CD4-positive, CD25-positive, alpha-beta regulatory T cell (primary cell): ENCODE results near the gene DOCK8. TPM values are rescaled to one million over a fixed set of nuclear protein-coding genes. Genes with fewer than 3 reads are reported as not detected.

ENCODE experiments used
- ATAC-seq, 2 donors: fragments of 150-1000 bp; cut with Tn5 transposase; one replicate each; pipeline ENCODE4 v1.10.0; 2021; ENCODE audit warnings: low read depth in 2 of 2, moderate number of reproducible peaks in 2 of 2, moderate library complexity in 1 of 2
- DNase-seq, 3 donors: peaks; one replicate each; pipeline versions ENCODE4 v3.0.0 to v3.0.0-alpha.2; 2012 to 2022; ENCODE audit warnings: mixed read lengths in 1 of 3
- H3K27ac ChIP-seq: one replicate; pipeline ENCODE4 v1.7.0; 2013; ENCODE audit warnings: mild to moderate bottlenecking, low read length; ENCODE audit not compliant: insufficient read depth, poor library complexity, severe bottlenecking
- H3K27me3 ChIP-seq: one replicate; pipeline ENCODE4 v1.7.0; 2013; ENCODE audit warnings: low read length; ENCODE audit not compliant: control insufficient read depth, insufficient read depth
- H3K36me3 ChIP-seq: one replicate; pipeline ENCODE4 v1.7.0; 2013; ENCODE audit warnings: mild to moderate bottlenecking, low read length, moderate library complexity; ENCODE audit not compliant: control insufficient read depth, insufficient read depth
- H3K4me1 ChIP-seq: 2 replicates; pipeline ENCODE4 v1.7.0; 2013; ENCODE audit warnings: mild to moderate bottlenecking, low read length; ENCODE audit not compliant: insufficient read depth, control insufficient read depth, poor library complexity, severe bottlenecking
- H3K4me3 ChIP-seq: one replicate; pipeline ENCODE4 v1.7.0; 2013; ENCODE audit warnings: low read depth, mild to moderate bottlenecking, low read length, moderate library complexity
- H3K9me3 ChIP-seq, 2 experiments: 1 replicate in 1 of 2; 2 replicates in 1 of 2; pipeline ENCODE4 v1.7.0; 2013; ENCODE audit warnings: low read length in 2 of 2, mild to moderate bottlenecking in 1 of 2, moderate library complexity in 1 of 2; ENCODE audit not compliant: control insufficient read depth in 2 of 2
- H3K27ac Mint-ChIP-seq, 3 donors: one replicate each; pipeline ENCODE4 v1.8.0; 2020 to 2022; ENCODE audit warnings: mild to moderate bottlenecking in 3 of 3, mixed read lengths in 3 of 3, moderate library complexity in 2 of 3
- H3K27me3 Mint-ChIP-seq: one replicate; pipeline ENCODE4 v1.8.0; 2022; ENCODE audit warnings: mild to moderate bottlenecking, mixed read lengths
- H3K36me3 Mint-ChIP-seq: one replicate; pipeline ENCODE4 v1.8.0; 2020; ENCODE audit warnings: mixed read lengths
- H3K4me1 Mint-ChIP-seq, 4 donors: one replicate each; pipeline ENCODE4 v1.8.0; 2020 to 2022; ENCODE audit warnings: mixed read lengths in 4 of 4, mild to moderate bottlenecking in 1 of 4
- H3K4me3 Mint-ChIP-seq, 4 donors: one replicate each; pipeline ENCODE4 v1.8.0; 2020 to 2022; ENCODE audit warnings: mild to moderate bottlenecking in 4 of 4, mixed read lengths in 4 of 4, moderate library complexity in 3 of 4
- H3K9me3 Mint-ChIP-seq, 7 donors: one replicate each; pipeline ENCODE4 v1.8.0; 2020 to 2022; ENCODE audit warnings: mixed read lengths in 7 of 7, mild to moderate bottlenecking in 3 of 7, moderate library complexity in 2 of 7
- polyA plus RNA-seq, 4 donors: library from polyadenylated mRNA; unstranded; fragments of 300-500 nt; fragmentation: Illumina TruSeq; gene quantifications; one replicate each; pipeline ENCODE4 v1.2.3, GENCODE V29; 2021
- total RNA-seq: library from RNA; stranded (reverse); gene quantifications from one replicate; pipeline ENCODE4 v1.2.3, GENCODE V29; 2022

DOCK8 gene
- total and polyA plus RNA-seq, 5 donors from 2014 or later, result 51.8 to 219 (median 54.4) TPM

GRCh38 chr9:304106-304505 lies 89.4 kb downstream of the DOCK8 start:
- H3K36me3 Mint-ChIP-seq, result peaks cover 51% of the 10 kb centered on the region
- peaks cover 74% of the 10 kb centered on the region for H3K36me3 ChIP-seq

DNA sequence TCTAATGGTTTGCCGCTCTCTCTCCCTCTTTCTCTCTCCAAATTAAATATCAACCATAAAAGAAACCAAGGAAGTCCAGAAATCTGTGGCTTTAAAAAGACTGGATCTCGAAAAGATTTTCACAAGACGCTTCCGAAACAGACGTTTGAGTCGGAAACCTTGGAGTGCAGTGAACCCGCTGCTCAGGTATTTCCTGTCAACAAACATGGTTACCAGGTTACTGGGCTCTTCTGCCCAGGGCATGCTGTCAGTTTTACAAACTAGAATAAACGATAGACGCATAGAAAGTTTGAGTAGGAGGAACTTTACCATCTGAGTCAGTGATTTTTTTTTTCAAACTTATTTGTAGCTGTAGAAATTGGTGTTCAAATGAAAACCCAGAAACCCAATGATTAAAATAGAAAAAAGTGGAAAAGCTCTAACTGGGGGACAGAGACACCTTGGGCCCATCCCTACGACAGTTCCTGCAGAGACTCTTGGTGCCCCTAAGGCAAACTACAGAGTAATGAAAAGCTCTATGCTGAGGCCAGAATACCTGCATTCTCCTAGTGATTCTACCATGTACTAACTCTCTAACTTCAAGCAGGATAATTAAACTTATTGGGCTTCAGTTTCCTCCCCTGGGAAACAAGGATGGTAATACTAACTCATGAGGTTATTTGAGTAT lies 90.0 kb downstream of the DOCK8 start:
- Histone ChIP-seq H3K36me3 (peaks cover 75% of the 10 kb centered on the region), H3K27ac (peak overlapping the region; percentile 74), H3K4me3 (peak overlapping the region; percentile 51), H3K27me3 (no peaks in the 10 kb centered on the region), H3K4me1 (no peaks in the 10 kb centered on the region), H3K9me3 (no peaks in the 10 kb centered on the region)
- ATAC-seq, result peak; percentile 47 to 72
- Mint-ChIP-seq H3K9me3 (no peaks in the 10 kb centered on the region), H3K36me3 (peaks cover 51% of the 10 kb centered on the region), H3K4me3 (peak overlapping the region in 3 of 4 donors; percentile 54 to 86 (median 83)), H3K4me1 (peaks cover 32 to 57% (median 37%) of the 10 kb centered on the region in 4 donors), H3K27me3 (no peaks in the 10 kb centered on the region), H3K27ac (peak overlapping the region; percentile 77 to 87 (median 83))
- DNase-seq, result peak in 1 of 3 donors; percentile 34

More at GRCh38 chr9:304106-304505, 89.4 kb downstream of the DOCK8 start:
- peak overlapping the region in 2 of 4 donors; percentile 83 to 86 for H3K4me3 Mint-ChIP-seq
- peaks cover 32 to 57% (median 37%) of the 10 kb centered on the region in 4 donors for H3K4me1 Mint-ChIP-seq
- H3K27ac ChIP-seq, result peak overlapping the region; percentile 74
- H3K4me3 ChIP-seq, result peak overlapping the region; percentile 51
- ATAC-seq (no peak), DNase-seq (no peak)
- H3K9me3 ChIP-seq, result no peaks in the 10 kb centered on the region
- no peaks in the 10 kb centered on the region for H3K27me3 ChIP-seq
- H3K9me3 Mint-ChIP-seq, result no peaks in the 10 kb centered on the region
- no peaks in the 10 kb centered on the region for H3K4me1 ChIP-seq
- no peaks in the 10 kb centered on the region for H3K27me3 Mint-ChIP-seq
- H3K27ac Mint-ChIP-seq, result peak overlapping the region; percentile 77 to 87 (median 83)

DNA sequence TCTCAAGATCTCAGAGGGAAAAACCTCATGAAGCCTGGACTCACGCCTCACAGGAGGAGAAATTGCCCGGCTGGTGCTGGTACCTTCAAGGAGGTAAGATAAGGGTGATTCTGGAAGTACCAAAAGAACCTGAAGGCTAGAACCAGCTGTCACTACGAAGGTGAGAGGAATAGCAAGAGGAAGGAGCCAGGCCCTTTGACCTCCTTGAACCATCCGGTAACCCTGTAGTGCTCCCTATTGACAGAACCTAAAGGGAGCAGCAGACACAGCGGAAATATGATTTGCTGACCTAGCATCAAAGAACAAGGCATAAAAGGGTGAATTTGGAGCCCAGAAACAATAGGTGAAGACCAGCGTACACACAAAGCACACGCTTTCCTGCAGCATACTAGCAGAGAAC lies 92.2 kb downstream of the DOCK8 start:
- peaks cover 65% of the 10 kb centered on the region for H3K36me3 ChIP-seq
- ATAC-seq (peak; percentile 68 to 79), DNase-seq (peak; percentile 27 to 63 (median 51))
- Mint-ChIP-seq H3K27ac (peak overlapping the region in 2 of 3 donors; percentile 25 to 78), H3K4me3 (no peak overlapping the region), H3K4me1 (peaks cover 18 to 42% (median 25%) of the 10 kb centered on the region in 4 donors), H3K27me3 (no peaks in the 10 kb centered on the region), H3K36me3 (peaks cover 34% of the 10 kb centered on the region), H3K9me3 (no peaks in the 10 kb centered on the region)
- H3K4me3 ChIP-seq, result no peak overlapping the region
- H3K27ac ChIP-seq, result no peak overlapping the region
- H3K9me3 ChIP-seq, result no peaks in the 10 kb centered on the region
- no peaks in the 10 kb centered on the region for H3K27me3 ChIP-seq
- H3K4me1 ChIP-seq, result no peaks in the 10 kb centered on the region

GRCh38 chr9:311841-312240 lies 97.2 kb downstream of the DOCK8 start:
- no peak overlapping the region for H3K4me3 ChIP-seq
- H3K9me3 ChIP-seq, result no peaks in the 10 kb centered on the region
- no peak for ATAC-seq
- no peak for DNase-seq
- Mint-ChIP-seq H3K36me3 (peaks cover 31% of the 10 kb centered on the region), H3K4me3 (no peak overlapping the region), H3K4me1 (peaks cover 2 to 14% (median 9%) of the 10 kb centered on the region in 4 donors), H3K9me3 (no peaks in the 10 kb centered on the region), H3K27ac (no peak overlapping the region), H3K27me3 (no peaks in the 10 kb centered on the region)
- no peak overlapping the region for H3K27ac ChIP-seq
- no peaks in the 10 kb centered on the region for H3K27me3 ChIP-seq
- peaks cover 82% of the 10 kb centered on the region for H3K36me3 ChIP-seq
- no peaks in the 10 kb centered on the region for H3K4me1 ChIP-seq

DNA sequence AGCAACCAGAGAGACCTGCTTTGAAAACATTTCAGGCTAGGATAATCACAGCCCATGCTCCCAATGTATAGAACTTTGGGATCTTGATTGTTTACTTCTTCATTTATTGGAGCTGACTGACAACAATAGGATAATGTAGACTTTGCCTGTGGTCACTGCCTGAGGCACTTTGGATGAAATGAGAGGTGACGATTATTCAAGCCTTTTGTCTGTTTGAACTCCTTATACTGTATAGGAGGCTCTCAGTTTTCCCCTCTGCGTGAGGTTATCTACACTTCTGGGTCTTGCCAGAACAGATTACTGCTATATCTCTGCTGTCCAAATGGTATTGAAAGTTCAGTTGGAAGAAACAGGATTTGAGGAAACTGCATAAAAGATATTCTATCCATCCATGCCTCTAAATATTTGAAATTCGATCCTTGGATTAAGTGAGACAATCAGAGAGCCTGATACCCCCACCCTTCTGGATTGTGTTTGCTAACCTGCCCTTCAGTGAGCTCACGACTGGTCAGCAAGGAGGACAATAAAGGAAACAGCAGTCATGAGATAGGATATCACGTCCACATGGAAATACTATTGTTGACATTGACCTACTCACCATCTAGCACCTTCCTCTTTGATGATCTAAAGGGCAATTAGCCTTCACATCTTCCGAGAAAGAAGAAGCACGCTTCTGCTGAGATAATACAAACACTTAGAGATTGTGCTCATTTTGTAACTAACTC lies 98.1 kb downstream of the DOCK8 start:
- Histone ChIP-seq H3K27me3 (no peaks in the 10 kb centered on the region), H3K4me3 (no peak overlapping the region), H3K27ac (no peak overlapping the region), H3K9me3 (no peaks in the 10 kb centered on the region), H3K4me1 (no peaks in the 10 kb centered on the region), H3K36me3 (peaks cover 82% of the 10 kb centered on the region)
- Mint-ChIP-seq H3K27ac (no peak overlapping the region), H3K4me1 (peaks cover 0 to 10% (median 4%) of the 10 kb centered on the region in 4 donors), H3K27me3 (no peaks in the 10 kb centered on the region), H3K4me3 (no peak overlapping the region), H3K9me3 (no peaks in the 10 kb centered on the region), H3K36me3 (peaks cover 37% of the 10 kb centered on the region)
- no peak for ATAC-seq
- DNase-seq, result no peak

- peaks cover 43% of the 10 kb centered on the region for H3K36me3 Mint-ChIP-seq
- no peaks in the 10 kb centered on the region for H3K4me1 ChIP-seq
- H3K27ac Mint-ChIP-seq, result peak overlapping the region in 1 of 3 donors; percentile 2
- H3K27me3 Mint-ChIP-seq, result no peaks in the 10 kb centered on the region
- peaks cover 0 to 10% (median 2%) of the 10 kb centered on the region in 4 donors for H3K4me1 Mint-ChIP-seq
- H3K4me3 Mint-ChIP-seq, result no peak overlapping the region
- no peak for ATAC-seq
- no peak overlapping the region for H3K27ac ChIP-seq
- DNase-seq, result no peak
- peaks cover 87% of the 10 kb centered on the region for H3K36me3 ChIP-seq
- H3K4me3 ChIP-seq, result no peak overlapping the region
- no peaks in the 10 kb centered on the region for H3K9me3 ChIP-seq
- H3K27me3 ChIP-seq, result no peaks in the 10 kb centered on the region
- no peaks in the 10 kb centered on the region for H3K9me3 Mint-ChIP-seq
Measured at GRCh38 chr9:316382-316965, 101.8 kb downstream of the DOCK8 start.

DNA sequence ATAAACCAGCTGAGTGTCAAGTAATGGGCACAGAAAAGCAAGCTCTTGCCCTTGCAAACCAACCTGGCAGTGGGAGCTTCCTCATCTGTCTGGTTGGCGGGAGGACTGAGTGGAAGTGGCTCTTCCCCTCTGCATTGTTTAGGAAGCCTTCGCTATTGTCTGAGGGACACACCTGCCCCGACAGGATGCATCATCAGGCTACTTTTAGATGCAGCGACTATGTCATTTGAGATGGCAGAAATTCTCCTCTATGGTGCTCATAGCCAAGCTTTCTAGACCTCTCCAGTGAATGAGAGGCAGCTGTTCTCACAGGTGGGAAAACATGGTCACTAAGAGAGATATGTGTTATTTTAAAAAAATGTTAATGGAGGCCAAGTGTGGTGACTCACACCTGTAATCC lies 104.0 kb downstream of the DOCK8 start:
- H3K9me3 Mint-ChIP-seq, result no peaks in the 10 kb centered on the region
- no peak overlapping the region for H3K27ac Mint-ChIP-seq
- H3K36me3 Mint-ChIP-seq, result peaks cover 34% of the 10 kb centered on the region
- Histone ChIP-seq H3K4me1 (no peaks in the 10 kb centered on the region), H3K27me3 (no peaks in the 10 kb centered on the region), H3K27ac (no peak overlapping the region), H3K9me3 (no peaks in the 10 kb centered on the region), H3K4me3 (no peak overlapping the region), H3K36me3 (peaks cover 75% of the 10 kb centered on the region)
- no peak for ATAC-seq
- DNase-seq, result no peak
- peaks cover 0 to 10% (median 3%) of the 10 kb centered on the region in 4 donors for H3K4me1 Mint-ChIP-seq
- no peaks in the 10 kb centered on the region for H3K27me3 Mint-ChIP-seq
- H3K4me3 Mint-ChIP-seq, result no peak overlapping the region
